SJCRH30 (cell line): ENCODE results near the gene GSTM1. TPM values are rescaled to one million over a fixed set of nuclear protein-coding genes. Genes with fewer than 3 reads are reported as not detected.
"Not testable (repeated sequence)": the region's sequence is repeated elsewhere in the genome, so short reads cannot be mapped to it uniquely, and the experiment has no call there.

ENCODE experiments used
- DNase-seq, 2 experiments: peaks; one replicate each; pipeline ENCODE4 v3.0.0-alpha.2; 2015 to 2020
- H3K27ac ChIP-seq: fragments of 250-450 bp; sonication (Bioruptor Pico); 2 replicates; pipeline ENCODE4 v1.5.1; 2020; ENCODE audit warnings: mild to moderate bottlenecking, moderate library complexity
- H3K27me3 ChIP-seq: fragments of 250-450 bp; sonication (Bioruptor Pico); 2 replicates; pipeline ENCODE4 v1.5.1; 2020; ENCODE audit warnings: mild to moderate bottlenecking, moderate library complexity
- H3K36me3 ChIP-seq: fragments of 250-450 bp; sonication (Bioruptor Pico); 2 replicates; pipeline ENCODE4 v1.5.1; 2020; ENCODE audit warnings: mild to moderate bottlenecking, moderate library complexity
- H3K4me1 ChIP-seq: fragments of 250-450 bp; sonication (Bioruptor Pico); 2 replicates; pipeline ENCODE4 v1.5.1; 2020; ENCODE audit warnings: mild to moderate bottlenecking, moderate library complexity
- H3K4me3 ChIP-seq: fragments of 250-450 bp; sonication (Bioruptor Pico); 2 replicates; pipeline ENCODE4 v1.5.1; 2020; ENCODE audit warnings: mild to moderate bottlenecking, moderate library complexity
- H3K9me3 ChIP-seq: fragments of 250-450 bp; sonication (Bioruptor Pico); replicated peaks from 2 replicates; pipeline ENCODE4 v1.5.1; 2020; ENCODE audit warnings: mild to moderate bottlenecking, moderate library complexity
- total RNA-seq: library from RNA; depleted of rRNA; stranded (reverse); fragments of >200 nt; shearing (Covaris generic); gene quantifications from 2 replicates; pipeline ENCODE4 v1.2.3, GENCODE V29; 2014

GSTM1 gene
- total RNA-seq, 1 experiment from 2014 or later = not detected

- Histone ChIP-seq H3K27me3 (0 out of 2 replicates have a peak, but pooled peaks cover 3% of the 10 kb centered on the region), H3K27ac (no peak overlapping the region), H3K9me3 (no peaks in the 10 kb centered on the region; the same call in 1 of the 2 replicates), H3K4me3 (no peak overlapping the region), H3K4me1 (peaks cover 8% of the 10 kb centered on the region; the same call in 1 of the 2 replicates), H3K36me3 (no peaks in the 10 kb centered on the region)
- no peak for DNase-seq
Measured at GRCh38 chr1:109654519-109654918, 33.1 kb upstream of the GSTM1 start.

- Histone ChIP-seq H3K4me1 (peaks cover 8% of the 10 kb centered on the region; the same call in 1 of the 2 replicates), H3K27ac (0 out of 2 replicates have a peak within 1 kb of the TSS, but pooled peaks have one; percentile 9), H3K36me3 (no peaks in the 10 kb centered on the region), H3K27me3 (no peaks in the 10 kb centered on the region), H3K4me3 (peak within 1 kb of the TSS; percentile 66), H3K9me3 (no peaks in the 10 kb centered on the region; the same call in 1 of the 2 replicates)
- DNase-seq = peak; percentile 79 to 80
Measured at GRCh38 chr1:109655615-109656519, 31.8 kb upstream of the GSTM1 start, which contains the start of gene GSTM4. Gene GSTM4, plus strand, starts transcription at chr1:109656099. Its CDS starts 291 bp downstream, at chr1:109656390.

- no peaks in the 10 kb centered on the region for H3K27me3 ChIP-seq
- H3K4me3 ChIP-seq = no peak overlapping the region
- H3K9me3 ChIP-seq = no peaks in the 10 kb centered on the region; the same call in 1 of the 2 replicates
- H3K27ac ChIP-seq = no peak overlapping the region
- peaks cover 8% of the 10 kb centered on the region; the same call in 1 of the 2 replicates for H3K4me1 ChIP-seq
- H3K36me3 ChIP-seq = no peaks in the 10 kb centered on the region
- no peak for DNase-seq
Measured at GRCh38 chr1:109657395-109657794, 30.2 kb upstream of the GSTM1 start.

- peaks cover 8% of the 10 kb centered on the region; the same call in 1 of the 2 replicates for H3K4me1 ChIP-seq
Measured at GRCh38 chr1:109657970-109658369, 29.6 kb upstream of the GSTM1 start.

GRCh38 chr1:109658533-109659042 is 29.0 kb upstream of the GSTM1 start:
- Histone ChIP-seq H3K9me3 (no peaks in the 10 kb centered on the region), H3K4me1 (peaks cover 8% of the 10 kb centered on the region; the same call in 1 of the 2 replicates), H3K4me3 (no peak overlapping the region), H3K36me3 (no peaks in the 10 kb centered on the region), H3K27me3 (no peaks in the 10 kb centered on the region), H3K27ac (no peak overlapping the region)
- no peak for DNase-seq

More at GRCh38 chr1:109657970-109658369, 29.6 kb upstream of the GSTM1 start:
- no peak for DNase-seq
- Histone ChIP-seq H3K4me3 (no peak overlapping the region), H3K27ac (no peak overlapping the region), H3K27me3 (no peaks in the 10 kb centered on the region), H3K36me3 (no peaks in the 10 kb centered on the region), H3K9me3 (no peaks in the 10 kb centered on the region; the same call in 1 of the 2 replicates)

- H3K27ac ChIP-seq = no peak overlapping the region
- H3K4me1 ChIP-seq = peaks cover 8% of the 10 kb centered on the region; the same call in 1 of the 2 replicates
- H3K4me3 ChIP-seq = no peak overlapping the region
- no peaks in the 10 kb centered on the region for H3K27me3 ChIP-seq
- DNase-seq = no peak
- no peaks in the 10 kb centered on the region for H3K36me3 ChIP-seq
- H3K9me3 ChIP-seq = no peaks in the 10 kb centered on the region
Measured at GRCh38 chr1:109659145-109659544, 28.5 kb upstream of the GSTM1 start.

GRCh38 chr1:109659997-109660690 is 27.5 kb upstream of the GSTM1 start:
- H3K4me1 ChIP-seq = peaks cover 8% of the 10 kb centered on the region; the same call in 1 of the 2 replicates
- no peaks in the 10 kb centered on the region for H3K9me3 ChIP-seq
- no peak for DNase-seq
- H3K27me3 ChIP-seq = no peaks in the 10 kb centered on the region
- H3K4me3 ChIP-seq = no peak overlapping the region
- H3K27ac ChIP-seq = no peak overlapping the region
- H3K36me3 ChIP-seq = no peaks in the 10 kb centered on the region

GRCh38 chr1:109660691-109661026 is 27.0 kb upstream of the GSTM1 start:
- not testable (repeated sequence) for H3K4me3 ChIP-seq, DNase-seq, H3K27ac ChIP-seq, H3K4me1 ChIP-seq, H3K9me3 ChIP-seq, H3K36me3 ChIP-seq, H3K27me3 ChIP-seq

GRCh38 chr1:109661391-109661790 is 26.2 kb upstream of the GSTM1 start:
- no peaks in the 10 kb centered on the region for H3K9me3 ChIP-seq
- H3K27ac ChIP-seq = no peak overlapping the region
- H3K4me1 ChIP-seq = peaks cover 8% of the 10 kb centered on the region; the same call in 1 of the 2 replicates
- DNase-seq = no peak
- H3K27me3 ChIP-seq = no peaks in the 10 kb centered on the region
- no peak overlapping the region for H3K4me3 ChIP-seq
- no peaks in the 10 kb centered on the region for H3K36me3 ChIP-seq

GRCh38 chr1:109664671-109665070 is 22.9 kb upstream of the GSTM1 start:
- DNase-seq = no peak
- H3K4me1 ChIP-seq = peaks cover 5% of the 10 kb centered on the region; the same call in 1 of the 2 replicates
- H3K4me3 ChIP-seq = no peak overlapping the region

GRCh38 chr1:109667452-109668122 is 20.0 kb upstream of the GSTM1 start, which contains the start of gene GSTM2:
Gene GSTM2, plus strand, starts transcription at chr1:109668057. Its CDS starts 59 bp downstream, at chr1:109668116.
- H3K27ac ChIP-seq = no peak within 1 kb of the TSS

More at GRCh38 chr1:109664671-109665070, 22.9 kb upstream of the GSTM1 start:
- no peak overlapping the region for H3K27ac ChIP-seq
- H3K9me3 ChIP-seq = no peaks in the 10 kb centered on the region
- H3K27me3 ChIP-seq = no peaks in the 10 kb centered on the region
- no peaks in the 10 kb centered on the region for H3K36me3 ChIP-seq

GRCh38 chr1:109668123-109668775 is 19.4 kb upstream of the GSTM1 start:
- H3K27me3 ChIP-seq = no peaks in the 10 kb centered on the region
- no peak overlapping the region for H3K27ac ChIP-seq
- H3K4me1 ChIP-seq = peaks cover 5% of the 10 kb centered on the region; the same call in 1 of the 2 replicates
- peak in 1 of 2 experiments; percentile 13 for DNase-seq
- peak overlapping the region; percentile 48 for H3K4me3 ChIP-seq
- no peaks in the 10 kb centered on the region for H3K9me3 ChIP-seq
- H3K36me3 ChIP-seq = no peaks in the 10 kb centered on the region

More at GRCh38 chr1:109667452-109668122, 20.0 kb upstream of the GSTM1 start, which contains the start of gene GSTM2:
- H3K4me1 ChIP-seq = peaks cover 5% of the 10 kb centered on the region; the same call in 1 of the 2 replicates
- no peaks in the 10 kb centered on the region for H3K27me3 ChIP-seq
- no peaks in the 10 kb centered on the region for H3K36me3 ChIP-seq
- peak within 1 kb of the TSS; percentile 48 for H3K4me3 ChIP-seq
- no peaks in the 10 kb centered on the region for H3K9me3 ChIP-seq
- DNase-seq = peak; percentile 90

GRCh38 chr1:109669246-109669948 is 18.2 kb upstream of the GSTM1 start:
- Histone ChIP-seq H3K27ac (no peak overlapping the region), H3K27me3 (no peaks in the 10 kb centered on the region), H3K9me3 (no peaks in the 10 kb centered on the region), H3K4me1 (peaks cover 5% of the 10 kb centered on the region; the same call in 1 of the 2 replicates), H3K4me3 (no peak overlapping the region), H3K36me3 (no peaks in the 10 kb centered on the region)
- peak in 1 of 2 experiments; percentile 0 for DNase-seq
